Adrenal gland (tissue), 12 donors: ENCODE data around the gene CBX7. TPM values are rescaled to one million over a fixed set of nuclear protein-coding genes. Genes with fewer than 3 reads are reported as not detected.

ENCODE experiments used
- DNase-seq, 7 donors: peaks; one replicate each; pipeline ENCODE4 v3.0.0-alpha.2; 2019 to 2020
- H3K27ac ChIP-seq, 5 donors: fragments of 200-600 bp; sonication (generic) in 4 of 5; 1 replicate in 3 of 5; 2 replicates in 2 of 5; pipeline versions ENCODE4 v1.5.1 to v1.8.0; 2016 to 2020; ENCODE audit warnings: mild to moderate bottlenecking in 1 of 5
- H3K27me3 ChIP-seq: fragments of 200-600 bp; 2 replicates; pipeline ENCODE4 v1.8.0; 2021
- H3K36me3 ChIP-seq, 2 donors: fragments of 200-600 bp; replicated peaks in 1 of 2; 1 replicate in 1 of 2; 2 replicates in 1 of 2; pipeline versions ENCODE4 v1.5.1 to v1.8.0; 2018 to 2022
- H3K4me1 ChIP-seq, 2 donors: fragments of 200-600 bp; replicated peaks in 1 of 2; 1 replicate in 1 of 2; 2 replicates in 1 of 2; pipeline versions ENCODE4 v1.5.1 to v1.8.0; 2018 to 2021
- H3K4me3 ChIP-seq, 4 donors: fragments of 200-600 bp; sonication (generic) in 3 of 4; one replicate each; pipeline ENCODE4 v1.5.1; 2016 to 2018
- H3K9me3 ChIP-seq, 3 donors: fragments of 200-600 bp; sonication (generic) in 1 of 3; replicated peaks in 1 of 3; 1 replicate in 2 of 3; 2 replicates in 1 of 3; pipeline versions ENCODE4 v1.5.1 to v1.8.0; 2016 to 2021
- POLR2A ChIP-seq, 2 donors: fragments of 450-650 bp; IDR thresholded peaks; one replicate each; pipeline ENCODE4 v1.6.1; 2017; ENCODE audit warnings: antibody characterized with exemption in 2 of 2, mild to moderate bottlenecking in 2 of 2, moderate library complexity in 1 of 2
- WGBS, 4 donors: extraction: QIAGEN DNeasy Blood & Tissue Kit in 2 of 4; methylation state at CpG; one replicate each; pipeline versions ENCODE4 v1.1.5 to v1.1.7; 2013 to 2017; 5-methylcytosine and 5-hydroxymethylcytosine counted together
- intact Hi-C, 2 donors: fragments of 100-400 bp; cut with DNase I; formaldehyde crosslinking; loops; one replicate each; pipeline versions ENCODE4 v1.14.1 to v1.15.0; 2022 to 2023
- polyA plus RNA-seq, 3 donors: library from polyadenylated mRNA; stranded (reverse); fragments of 200-250 nt in 2 of 3; fragments of 350-450 nt in 1 of 3; fragmentation: Illumina TruSeq in 1 of 3; extraction: RNeasy Lipid Tissue Mini Kit (QIAGEN cat#74804) in 1 of 3; gene quantifications; one replicate each; pipeline ENCODE4 v1.2.3, GENCODE V29; 2013 to 2014
- total RNA-seq, 9 donors: library from RNA; depleted of rRNA in 4 of 9; stranded (reverse); fragments of >200 nt in 4 of 9; fragments of 120-200 nt in 1 of 9; fragmentation: NEBNext Ultra II Directional in 1 of 9; extraction: Animal tissue kit (Norgen Biotek cat#: 25700) in 1 of 9; gene quantifications; one replicate each; pipeline versions ENCODE4 v1.1.0 to v1.2.4, GENCODE V29; 2013 to 2023
- TF ChIP-seq, protein P1 (sequence below), 6 experiments: fragments of 450-650 bp in 4 of 6; fragments of 200-600 bp in 2 of 6; sonication (generic) in 1 of 6; IDR thresholded peaks; 1 replicate in 5 of 6; 2 replicates in 1 of 6; pipeline versions ENCODE4 v1.5.1 to v1.8.0; 2016 to 2021; ENCODE audit warnings: antibody characterized with exemption in 6 of 6, mild to moderate bottlenecking in 2 of 6, moderate library complexity in 1 of 6
- donor health status: healthy with polysubstance abuse.
- donor health status: Bipolar disorder and iron deficiency.
- donor health status: DM: yes; HTN: yes; CAD: no.
- donor health status: DM: no; HTN: no; CAD: no.
- donor health status: DM: no; HTN: no; CAD: no.
- donor health status: DM: yes; HTN: yes; CAD: no.

The CBX7 gene
- total and polyA plus RNA-seq, 12 donors = 2.7 to 89.2 (median 51.5) TPM

DNA sequence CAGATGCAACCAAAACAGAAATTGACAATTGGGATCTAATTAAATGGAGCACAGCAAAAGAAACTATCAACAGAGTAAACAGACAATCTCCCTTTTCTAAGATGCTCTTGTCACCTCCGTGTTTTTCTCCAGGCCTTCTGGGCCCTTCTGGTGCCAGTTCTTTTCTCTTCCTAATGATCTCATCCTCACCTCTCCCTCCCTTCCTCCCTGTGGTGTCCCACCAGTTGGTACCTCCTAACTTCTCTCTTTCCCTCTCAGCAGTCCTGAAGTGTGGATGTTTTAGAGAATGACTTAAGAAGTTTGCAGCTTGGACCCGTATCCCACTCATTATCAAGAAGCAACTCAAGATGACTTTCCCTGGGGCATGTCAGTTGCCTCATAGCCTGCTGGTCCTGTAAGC lies 49.0 kb downstream of the CBX7 start:
- Histone ChIP-seq H3K9me3 (no peaks in the 10 kb centered on the region), H3K4me1 (no peaks in the 10 kb centered on the region), H3K27me3 (no peaks in the 10 kb centered on the region), H3K36me3 (no peaks in the 10 kb centered on the region), H3K27ac (no peak overlapping the region), H3K4me3 (no peak overlapping the region)
- TF ChIP-seq, protein P1, sequence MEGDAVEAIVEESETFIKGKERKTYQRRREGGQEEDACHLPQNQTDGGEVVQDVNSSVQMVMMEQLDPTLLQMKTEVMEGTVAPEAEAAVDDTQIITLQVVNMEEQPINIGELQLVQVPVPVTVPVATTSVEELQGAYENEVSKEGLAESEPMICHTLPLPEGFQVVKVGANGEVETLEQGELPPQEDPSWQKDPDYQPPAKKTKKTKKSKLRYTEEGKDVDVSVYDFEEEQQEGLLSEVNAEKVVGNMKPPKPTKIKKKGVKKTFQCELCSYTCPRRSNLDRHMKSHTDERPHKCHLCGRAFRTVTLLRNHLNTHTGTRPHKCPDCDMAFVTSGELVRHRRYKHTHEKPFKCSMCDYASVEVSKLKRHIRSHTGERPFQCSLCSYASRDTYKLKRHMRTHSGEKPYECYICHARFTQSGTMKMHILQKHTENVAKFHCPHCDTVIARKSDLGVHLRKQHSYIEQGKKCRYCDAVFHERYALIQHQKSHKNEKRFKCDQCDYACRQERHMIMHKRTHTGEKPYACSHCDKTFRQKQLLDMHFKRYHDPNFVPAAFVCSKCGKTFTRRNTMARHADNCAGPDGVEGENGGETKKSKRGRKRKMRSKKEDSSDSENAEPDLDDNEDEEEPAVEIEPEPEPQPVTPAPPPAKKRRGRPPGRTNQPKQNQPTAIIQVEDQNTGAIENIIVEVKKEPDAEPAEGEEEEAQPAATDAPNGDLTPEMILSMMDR (IDR thresholded peaks at IDR 0.05) = no peak
- TF ChIP-seq POLR2A (IDR thresholded peaks at IDR 0.05) = no peak
- intact Hi-C loops = no loop called here
- no peak for DNase-seq
- WGBS, 4 donors = 77 to 83% (median 78%) methylated on average over 2 of the region's 2 CpGs

DNA sequence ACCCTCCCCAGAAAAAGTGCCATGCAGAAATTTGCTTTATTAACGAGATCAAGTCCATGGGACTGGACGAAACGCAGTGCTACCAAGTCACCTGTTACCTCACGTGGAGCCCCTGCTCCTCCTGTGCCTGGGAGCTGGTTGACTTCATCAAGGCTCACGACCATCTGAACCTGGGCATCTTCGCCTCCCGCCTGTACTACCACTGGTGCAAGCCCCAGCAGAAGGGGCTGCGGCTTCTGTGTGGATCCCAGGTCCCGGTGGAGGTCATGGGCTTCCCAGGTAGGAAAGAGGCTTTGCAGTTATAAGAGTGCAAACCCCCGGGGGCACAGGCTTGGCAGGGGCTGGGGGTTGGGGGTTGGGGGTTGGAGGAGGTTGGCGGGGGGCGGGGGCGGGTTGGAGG lies 51.3 kb downstream of the CBX7 start:
- intact Hi-C loops = no loop called here
- DNase-seq = no peak
- no peak overlapping the region for H3K4me3 ChIP-seq
- H3K36me3 ChIP-seq = no peaks in the 10 kb centered on the region
- TF ChIP-seq POLR2A (IDR thresholded peaks at IDR 0.05) = no peak
- TF ChIP-seq, protein P1 (IDR thresholded peaks at IDR 0.05) = no peak
- no peaks in the 10 kb centered on the region for H3K9me3 ChIP-seq
- no peaks in the 10 kb centered on the region for H3K4me1 ChIP-seq
- 61 to 100% (median 74%) methylated on average over 3 to 12 of the region's 13 CpGs for WGBS, 4 donors
- no peaks in the 10 kb centered on the region for H3K27me3 ChIP-seq
- no peak overlapping the region for H3K27ac ChIP-seq

DNA sequence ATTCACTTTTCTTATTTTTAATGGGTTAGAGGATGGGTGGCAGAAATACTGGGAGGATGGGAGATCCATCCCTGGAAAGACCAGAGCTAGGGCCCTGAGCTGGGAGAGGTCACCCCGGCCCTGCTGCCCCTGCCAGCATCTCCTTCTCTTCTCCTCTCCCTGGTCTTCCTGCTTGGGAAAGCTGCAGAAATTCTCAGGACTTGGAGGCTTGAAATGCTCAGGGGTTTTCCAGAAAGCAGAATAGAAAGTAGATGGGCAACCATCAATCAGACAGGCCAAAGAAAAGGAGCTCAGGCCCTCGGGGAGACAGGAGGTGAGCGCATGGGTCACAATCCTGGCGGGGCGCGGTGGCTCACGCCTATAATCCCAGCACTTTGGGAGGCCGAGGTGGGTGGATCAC lies 53.9 kb downstream of the CBX7 start:
- no peaks in the 10 kb centered on the region for H3K27me3 ChIP-seq
- H3K4me1 ChIP-seq = no peaks in the 10 kb centered on the region
- H3K9me3 ChIP-seq = no peaks in the 10 kb centered on the region
- H3K4me3 ChIP-seq = no peak overlapping the region
- H3K27ac ChIP-seq = no peak overlapping the region
- H3K36me3 ChIP-seq = no peaks in the 10 kb centered on the region
- no peak for DNase-seq
- 82 to 94% (median 87%) methylated on average over 8 of the region's 8 CpGs for WGBS, 4 donors
- intact Hi-C loops = no loop called here
- TF ChIP-seq, protein P1 (IDR thresholded peaks at IDR 0.05) = no peak
- TF ChIP-seq POLR2A (IDR thresholded peaks at IDR 0.05) = no peak

DNA sequence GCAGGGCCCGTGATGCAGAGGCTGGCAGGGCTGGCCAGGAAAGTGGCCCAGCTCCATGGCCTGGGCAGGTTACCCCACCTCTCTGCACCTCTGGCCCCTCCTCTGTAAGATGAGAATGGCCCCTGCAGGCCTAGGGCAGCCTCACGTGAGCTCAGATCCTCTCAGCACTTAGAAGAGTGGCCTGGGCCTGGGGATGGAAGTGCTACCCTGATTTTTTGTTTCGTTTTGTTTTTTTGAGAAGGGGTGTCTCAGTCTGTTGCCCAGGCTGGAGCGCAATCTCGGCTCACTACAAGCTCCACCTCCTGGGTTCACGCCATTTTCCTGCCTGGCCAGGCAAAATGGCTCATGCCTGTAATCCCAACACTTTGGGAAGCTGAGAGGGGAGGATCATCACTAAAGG lies 54.5 kb downstream of the CBX7 start:
- Histone ChIP-seq H3K27me3 (no peaks in the 10 kb centered on the region), H3K36me3 (no peaks in the 10 kb centered on the region), H3K9me3 (no peaks in the 10 kb centered on the region), H3K4me1 (no peaks in the 10 kb centered on the region), H3K27ac (no peak overlapping the region), H3K4me3 (no peak overlapping the region)
- 78 to 85% (median 83%) methylated on average over 6 of the region's 6 CpGs for WGBS, 4 donors
- TF ChIP-seq, protein P1 (IDR thresholded peaks at IDR 0.05) = no peak
- no peak for TF ChIP-seq POLR2A (IDR thresholded peaks at IDR 0.05)
- no peak for DNase-seq
- intact Hi-C loops = no loop called here
